Hematopoietic multipotent progenitor cell treated with erythropoietin and hydrocortisone succinate and interleukin-3 and kit ligand, for 15 days (in vitro differentiated cells): ENCODE data around the gene LIPI.
A peak's percentile ranks its signal among the peaks of the same experiment; 100 is the strongest.
"Not testable (repeated sequence)": the region's sequence is repeated elsewhere in the genome, so short reads cannot be mapped to it uniquely, and the experiment has no call there.

Experiments
- DNase-seq: peaks from one replicate; pipeline ENCODE4 v3.0.0-alpha.2; 2015; ENCODE audit warnings: low spot score

The LIPI gene

DNA sequence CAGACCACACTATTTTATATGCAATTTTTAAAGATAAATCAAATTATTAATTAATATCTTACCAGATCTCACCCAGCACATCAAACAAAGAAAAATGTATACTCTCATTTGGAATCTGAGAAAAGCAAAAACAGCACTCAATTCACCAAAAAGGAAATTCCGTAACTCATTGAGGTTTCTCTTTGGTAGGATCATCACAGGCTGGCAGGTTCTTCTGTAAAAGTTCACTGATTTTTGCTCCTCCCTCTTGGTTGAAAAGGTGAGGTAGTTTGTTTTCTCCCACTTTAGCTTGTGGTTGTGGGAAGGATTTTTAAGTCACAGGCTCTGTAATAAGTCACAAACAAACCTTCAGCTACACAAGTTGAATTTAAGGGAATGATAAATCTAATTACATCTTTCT, at the start of gene LIPI:
LIPI (minus strand) TSS at position 218 of the 400 bp plus-strand sequence; CDS start at position 108, 110 bp downstream.
- no peak for DNase-seq

DNA sequence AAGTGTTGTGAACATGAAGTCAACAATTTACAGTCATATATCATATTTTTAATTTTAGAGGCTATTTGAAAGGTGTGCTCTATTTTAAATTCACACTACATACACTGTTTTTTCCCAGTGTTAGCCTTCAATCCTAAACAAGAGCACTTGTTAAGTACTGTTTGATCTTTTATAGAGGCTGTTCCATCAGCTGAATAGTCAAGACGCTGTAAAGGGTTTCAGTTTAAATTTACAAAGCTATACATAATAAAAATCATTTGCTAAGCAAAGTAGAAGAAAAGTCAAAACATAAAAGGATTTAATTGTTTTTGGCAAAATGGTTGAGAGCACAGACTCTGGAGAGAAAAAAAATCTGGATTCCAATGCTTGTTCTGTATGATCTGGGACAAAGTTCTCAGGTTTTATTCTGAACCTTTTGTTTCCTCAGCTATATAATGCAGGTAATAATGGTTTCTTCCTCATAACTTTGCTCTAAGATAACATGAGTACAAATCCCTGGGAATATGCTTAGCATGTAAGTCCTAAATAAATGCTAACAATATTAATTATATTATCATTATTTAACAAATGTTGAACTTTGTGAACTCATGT, 49.5 kb upstream of the LIPI start:
- DNase-seq: no peak

GRCh38 chr21:14259747-14260146, 49.0 kb upstream of the LIPI start:
- DNase-seq: peak; percentile 74

DNA sequence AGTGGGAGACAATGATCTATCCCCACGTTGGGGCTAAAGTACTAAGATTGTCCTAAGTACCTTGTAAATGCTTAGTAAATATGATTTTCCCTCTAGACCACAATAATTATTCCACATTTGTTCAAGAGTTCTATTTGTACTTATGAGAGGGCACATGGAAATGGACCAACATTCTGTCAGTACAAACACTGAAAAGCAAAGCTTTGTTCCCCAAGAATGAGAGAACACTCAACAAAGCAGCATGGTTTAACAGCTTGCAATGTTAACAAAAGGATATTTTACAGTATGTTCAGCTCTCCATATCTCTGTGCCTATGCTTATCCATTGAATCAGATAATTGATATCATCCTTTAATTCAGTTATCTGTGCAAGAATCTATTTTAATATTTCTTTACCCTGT, 40.6 kb upstream of the LIPI start:
- no peak for DNase-seq

- DNase-seq: no peak
Observed at GRCh38 chr21:14245711-14246110, 35.0 kb upstream of the LIPI start.

- DNase-seq: no peak
Observed at GRCh38 chr21:14244911-14245310, 34.2 kb upstream of the LIPI start.

GRCh38 chr21:14243874-14244273, 33.1 kb upstream of the LIPI start:
- no peak for DNase-seq

GRCh38 chr21:14243461-14243860, 32.7 kb upstream of the LIPI start:
- DNase-seq: no peak

DNA sequence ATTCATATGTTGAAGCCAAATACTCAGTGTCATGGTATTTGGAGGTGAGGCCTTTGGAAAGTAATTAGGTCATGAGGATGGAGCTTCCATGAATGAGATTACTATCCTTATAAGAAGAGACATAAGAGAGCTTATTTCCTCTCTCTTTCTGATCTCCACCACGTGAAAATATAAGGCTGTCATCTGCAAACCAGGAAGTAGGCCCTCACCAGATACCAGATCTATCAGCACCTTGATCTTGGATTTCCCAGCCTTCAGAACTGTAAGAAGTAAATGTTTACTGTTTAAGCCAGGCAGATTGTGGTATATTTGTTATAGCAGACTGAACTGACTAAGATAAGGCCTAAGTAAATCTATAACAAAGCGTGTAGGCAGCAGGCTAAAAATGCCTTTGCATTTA, 30.5 kb upstream of the LIPI start:
- no peak for DNase-seq

- no peak for DNase-seq
Observed at GRCh38 chr21:14239281-14239680, 28.5 kb upstream of the LIPI start.

GRCh38 chr21:14236180-14236579, 25.4 kb upstream of the LIPI start:
- DNase-seq: no peak

DNA sequence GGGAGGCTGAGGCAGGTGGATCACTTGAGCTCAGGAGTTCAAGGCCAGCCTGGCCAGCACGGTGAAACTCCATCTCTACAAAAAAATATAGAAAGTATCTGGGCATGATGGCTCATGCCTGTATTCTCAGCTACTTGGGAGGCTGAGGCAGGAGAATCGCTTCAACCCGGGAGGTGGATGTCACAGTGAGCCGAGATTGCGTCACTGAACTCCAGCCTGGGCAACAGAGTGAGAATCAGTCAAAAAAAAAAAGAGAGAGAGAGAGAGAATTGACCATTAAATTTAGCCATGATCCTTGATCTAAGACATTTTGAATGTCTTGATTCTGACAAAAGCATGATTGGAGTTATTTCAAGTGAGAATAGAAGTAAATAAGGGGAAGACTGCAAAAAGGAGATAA, 24.3 kb upstream of the LIPI start:
- DNase-seq: no peak

DNA sequence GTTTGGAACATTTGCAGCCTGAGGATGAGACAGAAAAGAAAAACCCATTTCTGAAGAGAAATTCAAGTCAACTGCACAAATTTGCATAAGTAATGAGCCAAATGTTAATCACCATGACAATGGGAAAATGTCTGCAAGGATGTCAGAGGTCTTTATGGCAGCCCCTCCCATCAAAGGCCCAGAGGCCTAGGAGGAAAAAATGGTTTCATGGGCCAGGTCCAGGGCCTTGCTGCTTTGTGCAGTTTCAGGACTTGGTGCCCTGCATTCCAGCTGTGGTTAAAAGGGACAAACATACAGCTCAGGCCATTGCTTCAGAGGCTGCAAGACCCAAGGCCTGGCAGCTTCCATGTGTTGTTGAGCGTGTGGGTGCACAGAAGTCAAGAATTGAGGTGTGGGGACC, 18.6 kb upstream of the LIPI start:
- no peak for DNase-seq

DNA sequence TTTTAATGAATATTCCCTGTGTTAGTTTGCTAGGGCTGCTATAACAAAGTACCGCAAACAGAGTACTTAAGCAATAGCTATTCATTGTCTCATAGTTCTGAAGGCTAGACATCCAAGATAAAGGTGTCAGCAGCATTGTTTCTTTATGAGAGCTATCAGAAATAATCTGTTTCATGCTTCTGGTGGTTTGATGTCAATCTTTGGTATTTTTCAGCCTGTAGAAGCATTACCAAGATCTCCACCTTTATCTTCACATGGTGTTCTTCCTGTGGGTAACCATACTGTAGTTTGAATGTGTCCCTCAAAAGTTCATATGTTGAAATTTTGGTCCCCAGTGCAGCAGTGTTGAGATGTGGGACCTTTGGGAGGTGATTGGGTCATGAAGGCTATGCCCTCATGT, 12.6 kb upstream of the LIPI start:
- DNase-seq: no peak

DNA sequence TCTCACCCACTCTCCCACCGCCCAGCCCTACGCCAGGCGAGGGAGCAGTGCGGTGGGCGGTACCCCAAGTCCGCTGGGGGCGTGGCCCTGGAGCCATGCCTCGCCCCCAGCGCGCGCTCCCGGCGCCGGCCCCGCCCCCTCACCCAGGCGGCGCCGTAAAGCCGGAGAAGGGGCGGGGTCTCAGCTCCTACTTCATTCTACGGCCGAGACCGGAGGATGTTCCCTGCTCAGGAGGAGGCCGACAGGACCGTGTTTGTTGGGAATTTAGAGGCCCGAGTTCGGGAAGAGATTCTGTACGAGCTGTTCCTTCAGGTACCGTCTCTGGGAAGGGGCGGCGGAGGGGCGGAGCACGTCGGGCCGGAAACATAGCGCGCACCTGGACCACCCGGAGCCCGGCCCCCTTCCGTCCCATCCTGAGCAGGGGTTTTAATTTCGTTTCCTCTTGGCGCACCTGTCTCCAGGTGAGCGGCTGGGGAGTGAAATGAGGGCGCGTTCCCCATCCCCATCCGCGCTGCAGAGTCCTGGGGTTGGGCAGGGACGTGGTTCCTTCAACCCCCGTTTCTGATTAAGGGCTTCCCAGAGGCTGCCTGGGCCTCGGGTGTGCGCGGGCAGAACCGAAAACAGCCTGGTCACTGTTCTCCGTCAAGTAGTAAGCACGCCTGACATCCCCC, 5.4 kb upstream of the LIPI start, which contains the start of gene RBM11:
RBM11 (plus strand) TSS at position 187 of the 671 bp plus-strand sequence; CDS start at position 217, 30 bp downstream.
- DNase-seq: peak; percentile 64

GRCh38 chr21:14213164-14213563, 2.4 kb upstream of the LIPI start:
- DNase-seq: no peak

GRCh38 chr21:14206222-14206621, 4.5 kb downstream of the LIPI start:
- no peak for DNase-seq

DNA sequence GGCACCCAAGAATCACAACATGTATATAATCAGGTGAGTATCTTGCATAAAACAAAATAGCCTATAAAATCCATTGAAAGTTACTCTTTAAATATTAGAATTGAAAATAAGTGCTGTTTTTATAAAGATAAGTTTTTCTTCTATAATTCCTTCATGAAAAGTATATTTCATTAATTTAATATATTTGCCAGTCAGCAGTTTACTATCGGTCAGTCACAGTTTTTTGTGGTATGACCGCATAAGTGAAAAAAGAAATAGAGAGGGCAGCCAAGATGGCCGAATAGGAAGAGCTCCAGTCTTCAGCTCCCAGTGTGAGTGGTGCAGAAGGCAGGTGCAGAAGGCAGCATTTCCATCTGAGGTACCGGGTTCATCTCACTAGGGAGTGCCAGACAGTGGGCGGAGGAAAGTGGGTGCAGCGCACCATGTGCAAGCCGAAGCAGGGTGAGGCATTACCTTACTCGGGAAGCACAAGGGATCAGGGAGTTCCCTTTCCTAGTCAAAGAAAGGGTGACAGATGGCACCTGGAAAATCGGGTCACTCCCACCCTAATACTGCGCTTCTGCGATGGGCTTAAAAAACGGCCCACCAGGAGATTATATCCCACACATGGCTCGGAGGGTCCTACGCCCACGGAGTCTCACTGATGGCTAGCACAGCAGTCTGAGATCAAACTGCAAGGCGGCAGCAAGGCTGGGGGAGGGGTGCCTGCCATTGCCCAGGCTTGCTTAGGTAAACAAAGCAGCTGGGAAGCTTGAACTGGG, 44.1 kb downstream of the LIPI start:
- not testable (repeated sequence) for DNase-seq

- no peak for DNase-seq
Observed at GRCh38 chr21:14143999-14144398, 66.8 kb downstream of the LIPI start.

DNA sequence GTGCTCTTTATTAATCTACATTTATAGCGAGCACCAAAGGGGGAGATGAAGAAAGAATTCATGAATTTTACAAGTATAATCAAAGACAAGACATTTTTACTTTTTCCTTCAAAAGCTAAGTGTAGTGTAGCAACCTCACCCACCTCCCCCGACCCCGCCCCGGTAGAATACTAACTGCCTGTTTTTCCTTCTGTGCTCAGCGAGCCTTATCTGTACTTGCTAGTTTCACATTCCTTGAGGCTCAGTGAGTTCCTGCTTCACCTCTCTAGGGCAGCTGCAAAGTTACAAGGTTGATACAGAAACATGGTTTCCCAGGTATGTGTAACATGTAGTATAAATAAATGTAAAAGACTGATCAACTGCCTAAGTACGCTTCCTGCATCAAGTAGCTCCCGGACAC, 86.5 kb downstream of the LIPI start:
- DNase-seq: no peak

DNA sequence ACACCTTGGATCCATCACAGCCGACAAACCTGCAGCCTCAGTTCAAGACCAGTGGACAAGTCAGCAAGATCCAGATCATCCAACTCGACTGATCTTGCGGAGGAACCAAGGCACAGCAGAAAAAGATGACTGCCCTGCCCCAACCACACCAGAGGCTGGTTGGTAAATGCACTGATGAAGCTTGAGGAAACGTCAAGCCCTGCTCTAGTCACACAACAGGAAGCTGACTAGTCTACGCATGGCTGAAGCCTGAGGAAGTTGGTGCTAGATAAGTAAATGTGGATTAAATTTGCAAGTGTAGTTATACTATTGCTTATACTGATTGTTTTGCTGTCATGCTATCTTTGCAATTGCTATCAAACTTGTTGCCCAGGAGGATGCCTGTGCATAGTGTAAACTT, 89.0 kb downstream of the LIPI start:
- no peak for DNase-seq

DNA sequence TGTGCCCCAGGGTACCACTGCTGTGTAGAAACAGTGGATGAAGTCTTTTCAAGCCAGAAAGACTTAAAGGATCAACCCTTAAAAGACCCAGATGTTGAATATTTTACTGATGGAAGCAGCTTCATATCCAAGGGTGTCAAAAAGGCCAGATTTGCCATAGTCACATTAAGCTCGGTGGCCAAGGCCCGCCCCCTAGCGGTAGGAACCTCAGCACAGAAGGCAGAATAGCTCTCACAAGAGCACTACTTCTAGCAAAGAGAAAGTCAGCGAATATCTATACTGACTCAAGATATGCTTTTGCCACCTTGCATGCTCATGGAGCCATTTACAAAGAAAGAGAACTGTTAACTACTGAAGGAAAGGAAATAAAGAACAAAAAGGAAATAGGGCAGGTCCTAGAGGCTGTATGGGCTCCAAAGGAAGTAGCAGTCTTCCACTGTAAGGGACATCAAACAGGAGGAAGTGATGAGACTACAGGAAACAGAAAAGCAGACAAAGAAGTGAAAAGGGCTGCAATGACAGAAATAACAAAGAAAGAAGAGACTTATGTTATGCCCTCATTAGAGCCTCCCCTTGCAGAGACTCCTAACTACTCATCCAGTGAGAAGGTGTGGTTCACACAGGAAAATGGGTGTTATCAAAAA, 90.5 kb downstream of the LIPI start:
- peak; percentile 6 for DNase-seq

DNA sequence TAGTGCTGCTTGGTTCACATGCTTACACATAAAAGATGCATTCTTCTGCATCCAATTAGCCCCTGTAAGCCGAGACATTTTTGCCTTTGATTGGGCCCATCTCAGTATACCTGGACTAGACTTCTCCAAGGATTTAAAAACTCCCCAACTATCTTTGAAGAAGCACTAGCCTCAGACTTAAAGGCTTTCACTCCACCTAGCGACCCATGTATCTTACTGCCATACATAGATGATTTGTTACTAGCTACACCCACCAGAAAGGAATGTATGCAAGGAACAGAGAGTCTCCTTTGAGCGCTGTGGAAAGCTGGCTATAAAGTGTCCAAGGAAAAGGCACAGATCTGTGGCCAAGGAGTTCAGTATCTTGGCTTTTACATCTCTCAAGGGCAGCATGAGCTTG, 91.7 kb downstream of the LIPI start:
- DNase-seq: no peak
